ENCODE results near the gene ICE1. TPM values are rescaled to one million over a fixed set of nuclear protein-coding genes. Genes with fewer than 3 reads are reported as not detected.

ICE1 gene
- total and polyA plus RNA-seq, 8 donors, result 4.0 to 15.0 (median 9.3) TPM

DNA sequence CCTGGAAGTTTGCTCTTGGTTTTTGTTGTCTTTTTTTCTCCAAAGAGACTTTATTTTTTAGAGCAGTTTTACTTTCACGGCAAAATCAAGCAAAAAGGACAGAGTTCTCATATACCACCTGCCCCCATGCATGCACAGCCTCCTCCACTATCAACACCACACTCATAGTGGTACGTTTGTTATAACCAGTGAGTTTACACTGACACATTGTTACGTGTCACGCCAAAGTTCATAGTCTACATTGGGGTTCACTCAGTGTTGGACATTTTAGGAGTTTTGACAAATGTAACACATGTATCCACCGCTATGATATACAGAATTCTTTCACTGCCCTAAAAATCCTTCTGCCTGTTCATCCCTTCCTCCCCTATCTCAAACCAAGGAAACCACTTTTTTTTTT lies 7.5 kb upstream of the ICE1 start:
- FAIRE-seq, result no peak
- no peaks in the 10 kb centered on the region for H3K36me3 ChIP-seq
- 84 to 87% methylated on average over 5 of the region's 5 CpGs for WGBS, 2 donors
- H3K27me3 ChIP-seq, result no peaks in the 10 kb centered on the region
- TF ChIP-seq, protein P1, sequence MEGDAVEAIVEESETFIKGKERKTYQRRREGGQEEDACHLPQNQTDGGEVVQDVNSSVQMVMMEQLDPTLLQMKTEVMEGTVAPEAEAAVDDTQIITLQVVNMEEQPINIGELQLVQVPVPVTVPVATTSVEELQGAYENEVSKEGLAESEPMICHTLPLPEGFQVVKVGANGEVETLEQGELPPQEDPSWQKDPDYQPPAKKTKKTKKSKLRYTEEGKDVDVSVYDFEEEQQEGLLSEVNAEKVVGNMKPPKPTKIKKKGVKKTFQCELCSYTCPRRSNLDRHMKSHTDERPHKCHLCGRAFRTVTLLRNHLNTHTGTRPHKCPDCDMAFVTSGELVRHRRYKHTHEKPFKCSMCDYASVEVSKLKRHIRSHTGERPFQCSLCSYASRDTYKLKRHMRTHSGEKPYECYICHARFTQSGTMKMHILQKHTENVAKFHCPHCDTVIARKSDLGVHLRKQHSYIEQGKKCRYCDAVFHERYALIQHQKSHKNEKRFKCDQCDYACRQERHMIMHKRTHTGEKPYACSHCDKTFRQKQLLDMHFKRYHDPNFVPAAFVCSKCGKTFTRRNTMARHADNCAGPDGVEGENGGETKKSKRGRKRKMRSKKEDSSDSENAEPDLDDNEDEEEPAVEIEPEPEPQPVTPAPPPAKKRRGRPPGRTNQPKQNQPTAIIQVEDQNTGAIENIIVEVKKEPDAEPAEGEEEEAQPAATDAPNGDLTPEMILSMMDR (IDR thresholded peaks at IDR 0.05), result no peak
- peaks cover 0 to 5% (median 0%) of the 10 kb centered on the region in 3 donors for H3K4me1 ChIP-seq
- no peak for ATAC-seq
- intact Hi-C loops (cut with DNase I), result loop anchor here in 2 of 3 donors (5.0 to 10.0 kb wide), 3 partner anchors 273 to 540 kb away; partner anchors contain the start of gene ADAMTS16 (in 2 of the 2)
- no peaks in the 10 kb centered on the region for H3K9me3 ChIP-seq
- DNase-seq, result no peak
- no peak overlapping the region for H3K4me3 ChIP-seq
- no peak overlapping the region for H3K27ac ChIP-seq

DNA sequence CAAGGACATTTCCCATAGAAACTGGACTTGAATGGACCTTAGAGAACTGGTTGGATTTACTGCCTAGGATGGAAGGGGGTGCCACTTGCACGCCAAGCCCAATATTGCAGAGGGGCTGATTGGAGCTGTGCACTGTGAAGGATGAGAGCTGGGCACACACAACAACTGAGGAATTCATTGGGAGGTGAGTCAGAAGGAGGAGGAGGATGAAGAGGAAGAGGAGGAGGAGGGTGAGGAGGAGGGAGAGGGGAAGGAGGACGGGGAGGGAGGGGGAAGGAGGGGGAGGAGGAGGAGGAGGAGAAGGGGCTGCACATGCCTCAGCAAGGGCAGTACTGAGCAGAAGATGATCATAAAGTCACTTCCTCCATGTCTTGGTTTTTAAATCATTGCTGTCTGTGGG lies 5.7 kb upstream of the ICE1 start:
- Histone ChIP-seq H3K36me3 (no peaks in the 10 kb centered on the region), H3K4me3 (no peak overlapping the region), H3K27me3 (no peaks in the 10 kb centered on the region), H3K9me3 (no peaks in the 10 kb centered on the region), H3K4me1 (peaks cover 0 to 11% (median 0%) of the 10 kb centered on the region in 3 donors), H3K27ac (no peak overlapping the region)
- WGBS, 2 donors, result 64 to 91% methylated on average over 1 to 2 of the region's 2 CpGs
- TF ChIP-seq, protein P1 (IDR thresholded peaks at IDR 0.05), result no peak
- no peak for ATAC-seq
- no peak for DNase-seq
- FAIRE-seq, result no peak
- intact Hi-C loops (cut with DNase I), result loop anchor here in 2 of 3 donors (5.0 to 10.0 kb wide), 3 partner anchors 274 to 542 kb away; partner anchors contain the start of gene ADAMTS16 (in 2 of the 2)

DNA sequence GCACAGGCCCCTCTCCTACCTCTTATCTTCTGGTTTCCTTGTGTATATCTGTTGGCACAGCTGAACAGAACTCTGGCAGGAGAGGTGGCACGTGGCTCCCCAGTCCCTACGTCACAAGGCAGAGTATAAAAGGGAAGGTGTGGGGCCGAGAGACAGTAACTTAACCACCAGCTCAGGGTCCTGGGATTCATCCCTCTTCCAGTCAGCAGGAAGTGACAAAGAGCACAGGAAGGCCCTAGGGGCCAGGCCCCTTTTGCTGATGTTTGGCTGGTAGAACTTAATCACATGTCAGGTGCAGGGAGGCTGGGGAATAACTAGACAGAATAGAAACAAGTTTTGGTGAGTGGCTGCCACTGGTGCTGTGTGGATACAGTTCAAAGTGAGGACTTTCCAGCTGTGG lies 4.5 kb upstream of the ICE1 start:
- Histone ChIP-seq H3K4me1 (peaks cover 0 to 11% (median 0%) of the 10 kb centered on the region in 3 donors), H3K27me3 (no peaks in the 10 kb centered on the region), H3K4me3 (no peak overlapping the region), H3K36me3 (no peaks in the 10 kb centered on the region), H3K9me3 (no peaks in the 10 kb centered on the region), H3K27ac (no peak overlapping the region)
- intact Hi-C loops (cut with DNase I), result loop anchor here in 2 of 3 donors (5.0 to 10.0 kb wide), 3 partner anchors 276 to 543 kb away; partner anchors contain the start of gene ADAMTS16 (in 2 of the 2)
- 59 to 69% methylated on average over 3 of the region's 3 CpGs for WGBS, 2 donors
- DNase-seq, result no peak
- no peak for ATAC-seq
- FAIRE-seq, result no peak
- TF ChIP-seq, protein P1 (IDR thresholded peaks at IDR 0.05), result no peak

DNA sequence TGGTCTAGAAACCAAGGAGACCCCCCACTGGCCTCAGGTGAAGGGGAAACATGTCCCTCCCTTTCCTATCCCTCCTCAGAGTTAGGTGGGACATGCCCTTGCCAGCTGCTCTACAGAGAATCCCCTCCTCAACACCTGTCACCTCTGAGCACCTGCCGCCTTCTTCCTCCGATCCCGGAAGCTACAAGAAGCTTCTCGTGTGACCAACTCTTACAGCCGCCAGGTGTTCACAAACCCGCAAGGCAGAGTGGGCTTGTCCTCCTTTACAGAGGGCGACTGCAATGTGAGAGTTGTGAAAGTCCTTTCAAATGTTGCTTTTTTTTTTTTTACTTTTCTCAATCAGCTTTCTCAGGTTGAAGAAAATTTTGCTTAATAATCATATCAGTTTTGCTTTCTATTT lies 3.7 kb upstream of the ICE1 start:
- DNase-seq, result peak in 1 of 6 donors; percentile 26
- TF ChIP-seq, protein P1 (IDR thresholded peaks at IDR 0.05), result no peak
- Histone ChIP-seq H3K27ac (no peak overlapping the region), H3K36me3 (no peaks in the 10 kb centered on the region), H3K9me3 (no peaks in the 10 kb centered on the region), H3K27me3 (no peaks in the 10 kb centered on the region), H3K4me1 (peaks cover 4 to 17% (median 5%) of the 10 kb centered on the region in 3 donors), H3K4me3 (peak overlapping the region in 1 of 4 donors; percentile 5)
- no peak for ATAC-seq
- 64 to 73% methylated on average over 7 of the region's 7 CpGs for WGBS, 2 donors
- intact Hi-C loops (cut with DNase I), result loop anchor here in 2 of 3 donors (5.0 to 10.0 kb wide), 3 partner anchors 276 to 544 kb away; partner anchors contain the start of gene ADAMTS16 (in 2 of the 2)
- no peak for FAIRE-seq
